Neural progenitor cell (in vitro differentiated cells): ENCODE measurements around the gene C2CD2L.
A peak's percentile ranks its signal among the peaks of the same experiment; 100 is the strongest.

Experiments
- CTCF ChIP-seq: fragments of 200-600 bp; sonication (generic); IDR thresholded peaks from 2 replicates; pipeline ENCODE4 v1.5.1; 2017; ENCODE audit warnings: antibody characterized with exemption, mild to moderate bottlenecking
- EZH2 ChIP-seq: fragments of 200-600 bp; sonication (generic); IDR thresholded peaks from 2 replicates; pipeline ENCODE4 v1.6.1; 2017; ENCODE audit warnings: antibody characterized with exemption, mild to moderate bottlenecking, moderate library complexity
- EZH2phosphoT487 ChIP-seq: fragments of 200-600 bp; sonication (generic); IDR thresholded peaks from 2 replicates; pipeline ENCODE4 v1.6.1; 2017; ENCODE audit warnings: antibody characterized with exemption

DNA sequence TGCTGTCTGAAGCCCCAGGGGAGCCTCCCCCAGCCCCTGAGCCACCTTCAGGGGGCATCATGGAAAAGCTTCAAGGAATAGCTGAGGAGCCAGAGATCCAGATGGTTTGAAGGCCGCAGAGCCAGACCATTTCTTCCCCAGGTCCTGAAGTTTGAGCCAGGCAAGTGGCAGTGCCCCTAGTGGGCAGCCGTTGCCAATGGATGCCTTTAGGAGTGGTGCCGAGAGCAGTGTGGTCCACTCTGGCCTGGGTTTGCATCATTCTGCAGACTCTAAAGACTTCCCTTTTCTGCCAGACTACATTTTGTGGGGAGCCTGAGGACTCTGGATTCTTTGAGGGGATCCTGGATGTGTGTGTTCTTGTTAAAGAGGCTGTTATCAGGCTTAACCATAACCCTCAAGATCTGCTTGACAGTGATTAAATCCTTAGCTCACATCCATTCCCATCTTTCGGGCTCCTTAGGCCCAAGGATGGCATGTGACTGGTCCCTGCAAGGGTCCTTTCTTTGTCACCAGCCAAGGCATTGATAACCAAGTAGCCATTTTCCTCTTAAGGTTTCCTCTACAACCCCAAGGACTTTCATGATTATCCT is 27.3 kb downstream of the C2CD2L start:
- TF ChIP-seq CTCF (peak; percentile 49), EZH2 (no peak), EZH2phosphoT487 (no peak)
